AG09319 (cell line): ENCODE measurements around the gene PROK1.

Experiments
- DNase-seq: peaks from one replicate; pipeline ENCODE4 v3.0.0-alpha.2; 2010; ENCODE audit warnings: low read depth; ENCODE audit errors: extremely low read depth
- CTCF ChIP-seq: IDR thresholded peaks from 2 replicates; pipeline ENCODE4 v1.5.1; 2011; ENCODE audit warnings: low read depth, mild to moderate bottlenecking, inconsistent platforms, low read length, moderate library complexity

Gene PROK1

GRCh38 chr1:110477041-110477440 lies 26.1 kb downstream of the PROK1 start:
- no peak for DNase-seq
- TF ChIP-seq CTCF: no peak

GRCh38 chr1:110477445-110477957 lies 26.6 kb downstream of the PROK1 start:
- DNase-seq: no peak
- TF ChIP-seq CTCF: no peak; the same call in 1 of the 2 replicates

DNA sequence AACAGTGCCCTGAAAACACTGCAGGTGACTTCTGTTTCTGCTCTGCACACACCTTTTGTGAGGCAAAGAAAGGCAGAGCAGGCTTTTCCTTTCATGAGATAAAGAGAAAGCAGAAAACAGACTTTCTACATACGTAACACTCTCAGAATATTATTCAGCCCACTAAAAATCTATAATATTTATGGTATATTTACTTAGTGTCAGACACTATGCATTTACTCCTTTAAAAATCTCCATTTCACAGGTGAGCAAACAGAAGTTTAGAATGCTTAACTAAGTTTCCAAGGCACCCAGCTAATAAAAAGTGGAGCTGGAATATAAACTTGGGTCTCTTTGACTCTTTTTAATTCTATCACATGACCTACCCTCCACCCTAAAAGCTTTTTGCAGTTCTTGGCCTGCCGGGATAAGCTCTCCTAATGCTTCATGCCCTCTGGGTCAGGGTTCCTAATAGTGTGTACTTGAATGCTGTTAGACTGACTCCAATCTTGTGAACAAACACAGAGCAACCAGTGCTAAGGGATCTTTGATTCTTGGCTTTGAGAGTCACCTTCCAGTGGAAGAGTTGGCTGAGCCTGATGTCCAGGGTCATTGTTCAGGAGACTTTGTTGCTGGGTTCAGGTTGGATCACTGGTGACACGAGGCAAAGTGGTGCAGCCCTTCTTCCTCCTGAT lies 27.2 kb downstream of the PROK1 start:
- TF ChIP-seq CTCF: no peak
- DNase-seq: no peak

GRCh38 chr1:110478886-110479285 lies 27.9 kb downstream of the PROK1 start:
- TF ChIP-seq CTCF: no peak
- no peak for DNase-seq

DNA sequence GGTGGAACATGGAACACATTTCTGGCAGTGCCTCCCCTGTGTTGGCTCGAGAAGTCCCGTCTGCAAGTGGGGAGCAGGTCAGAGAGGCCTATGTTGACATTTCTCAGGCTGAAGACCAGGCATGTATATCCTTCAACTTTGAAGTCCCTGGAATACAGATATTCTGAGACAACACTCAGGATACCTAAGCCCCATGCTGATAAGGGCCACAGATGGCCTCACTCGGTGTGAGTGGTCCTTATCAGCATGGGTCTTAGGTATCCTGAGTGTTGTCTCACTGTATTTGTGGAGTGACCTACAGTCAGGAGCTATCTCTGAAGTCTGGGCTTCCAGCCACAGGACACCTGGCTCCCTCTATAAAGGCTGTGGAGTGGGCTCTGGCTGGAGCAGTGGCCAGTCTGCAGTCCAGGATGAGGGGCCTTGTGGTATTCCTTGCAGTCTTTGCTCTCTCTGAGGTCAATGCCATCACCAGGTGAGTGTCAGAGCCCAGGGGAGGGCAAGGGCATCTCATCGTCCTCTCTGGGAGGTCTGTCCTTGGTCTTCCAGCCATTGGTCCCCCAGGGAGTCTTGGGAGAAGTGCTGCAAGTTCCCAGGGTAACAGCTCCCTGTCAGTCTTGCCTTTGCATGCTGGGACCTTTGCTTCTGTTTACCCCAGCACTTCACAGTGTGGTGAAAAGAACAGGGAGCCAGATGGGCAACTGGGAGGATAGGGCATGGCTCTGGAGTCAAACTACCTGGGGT lies 29.6 kb downstream of the PROK1 start:
- no peak for DNase-seq
- no peak for TF ChIP-seq CTCF

- DNase-seq: no peak
- no peak for TF ChIP-seq CTCF
These were observed 31.1 kb downstream of the PROK1 start for GRCh38 chr1:110481968-110482623.
